ENCODE results near the gene PRKAB1.
"Not testable (repeated sequence)": the region's sequence is repeated elsewhere in the genome, so short reads cannot be mapped to it uniquely, and the experiment has no call there.

PRKAB1 gene, protein sequence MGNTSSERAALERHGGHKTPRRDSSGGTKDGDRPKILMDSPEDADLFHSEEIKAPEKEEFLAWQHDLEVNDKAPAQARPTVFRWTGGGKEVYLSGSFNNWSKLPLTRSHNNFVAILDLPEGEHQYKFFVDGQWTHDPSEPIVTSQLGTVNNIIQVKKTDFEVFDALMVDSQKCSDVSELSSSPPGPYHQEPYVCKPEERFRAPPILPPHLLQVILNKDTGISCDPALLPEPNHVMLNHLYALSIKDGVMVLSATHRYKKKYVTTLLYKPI

DNA sequence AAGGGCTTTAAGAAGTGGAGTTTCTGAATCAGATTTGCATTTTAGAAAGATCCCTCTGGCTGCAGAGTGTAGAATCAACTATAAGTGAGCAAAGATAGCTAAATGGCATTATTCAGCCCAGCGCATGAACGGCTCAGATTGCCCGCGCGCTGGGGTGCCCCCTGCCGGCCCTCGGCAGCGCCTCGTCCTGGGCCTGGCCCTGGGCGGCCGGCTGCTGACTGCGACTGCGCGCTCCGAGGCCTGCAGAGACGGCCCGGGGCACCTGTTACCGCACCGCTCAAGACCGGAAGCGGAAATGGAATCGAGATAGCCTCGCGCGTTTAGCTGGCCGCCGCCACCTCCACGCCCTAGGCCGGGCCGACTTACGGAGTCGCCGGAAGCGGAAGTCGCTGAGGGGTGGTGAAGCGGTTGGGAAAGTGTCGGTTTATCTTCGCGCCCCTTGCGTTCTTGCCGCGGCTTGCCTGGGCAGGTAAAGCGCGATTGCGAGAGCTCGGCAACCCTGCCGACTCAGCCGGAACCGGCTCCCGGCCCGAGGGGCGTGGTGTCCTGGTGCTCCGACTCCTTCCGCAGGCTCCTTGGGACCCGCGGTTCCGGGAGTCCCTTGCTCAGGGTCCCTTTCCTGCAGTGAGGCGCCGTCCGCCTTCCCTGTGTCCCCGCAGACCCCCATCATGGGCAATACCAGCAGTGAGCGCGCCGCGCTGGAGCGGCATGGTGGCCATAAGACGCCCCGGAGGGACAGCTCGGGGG lies at the start of gene PRKAB1:
Gene PRKAB1 (plus strand): TSS at position 557 of the 747 bp plus-strand sequence. CDS start 112 bp downstream, at position 669.
- DNase-seq (ENCODE audit: low spot score) = peak; percentile 97

DNA sequence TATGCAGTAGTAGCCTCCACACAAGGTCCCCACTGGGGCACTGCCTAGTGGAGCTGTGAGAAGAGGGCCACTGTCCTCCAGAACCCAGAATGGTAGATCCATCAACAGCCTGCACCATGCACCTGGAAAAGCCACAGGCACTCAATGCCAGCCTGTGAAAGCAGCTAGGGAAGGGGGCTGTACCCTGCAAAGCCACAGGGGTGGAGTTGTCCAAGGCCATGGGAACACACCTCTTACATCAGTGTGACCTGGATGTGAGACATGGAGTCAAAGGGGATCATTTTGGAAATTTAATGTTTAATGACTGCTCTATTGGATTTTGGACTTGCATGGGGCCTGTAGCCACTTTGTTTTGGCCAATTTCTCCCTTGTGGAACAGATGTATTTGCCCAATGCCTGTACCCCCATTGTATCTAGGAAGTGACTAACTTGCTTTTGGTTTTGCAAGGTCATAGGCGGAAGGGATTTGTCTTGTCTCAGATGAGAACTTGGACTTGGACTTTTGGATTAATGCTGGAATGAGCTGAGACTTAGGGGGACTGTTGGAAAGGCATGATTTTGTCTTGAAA lies 49.5 kb upstream of the PRKAB1 start:
- DNase-seq (ENCODE audit: low spot score) = not testable (repeated sequence)

DNA sequence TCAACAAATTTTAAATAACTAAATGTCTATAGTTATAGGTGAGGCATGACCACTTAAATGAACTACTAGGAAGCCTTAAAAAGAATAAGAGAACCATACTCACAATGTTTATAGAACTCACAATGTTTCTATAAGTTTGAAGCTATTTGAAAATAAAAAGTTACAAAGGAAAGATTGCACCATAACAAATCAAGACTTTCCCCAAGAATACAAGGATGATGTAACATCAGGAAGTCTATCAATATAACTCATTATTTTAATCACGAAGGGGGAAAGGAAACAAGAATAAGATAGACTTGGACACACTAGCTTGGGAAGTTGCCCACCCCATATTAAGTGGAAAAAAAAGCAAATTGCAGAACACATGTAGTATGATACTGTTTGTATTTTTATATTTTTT lies 47.4 kb upstream of the PRKAB1 start:
- DNase-seq (ENCODE audit: low spot score) = no peak

DNA sequence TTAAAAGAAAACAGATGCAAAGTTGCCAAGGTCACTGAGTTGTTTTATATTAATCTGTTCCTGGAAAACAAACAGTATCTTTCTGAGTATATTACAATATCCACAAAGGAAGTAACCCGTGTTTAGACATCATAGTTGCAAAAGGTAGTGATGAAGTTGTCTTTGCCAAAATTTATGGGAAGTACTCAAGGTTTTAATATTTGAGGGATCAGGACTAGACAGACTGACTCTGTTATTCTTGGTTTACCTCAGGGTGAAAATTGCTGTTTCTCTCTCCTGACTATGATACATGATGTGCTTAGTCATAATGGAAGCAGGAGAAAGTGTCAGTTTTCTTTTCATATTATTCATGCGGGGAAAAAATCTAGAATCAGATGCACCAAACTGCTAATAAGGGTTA lies 46.1 kb upstream of the PRKAB1 start:
- DNase-seq (ENCODE audit: low spot score) = no peak

DNA sequence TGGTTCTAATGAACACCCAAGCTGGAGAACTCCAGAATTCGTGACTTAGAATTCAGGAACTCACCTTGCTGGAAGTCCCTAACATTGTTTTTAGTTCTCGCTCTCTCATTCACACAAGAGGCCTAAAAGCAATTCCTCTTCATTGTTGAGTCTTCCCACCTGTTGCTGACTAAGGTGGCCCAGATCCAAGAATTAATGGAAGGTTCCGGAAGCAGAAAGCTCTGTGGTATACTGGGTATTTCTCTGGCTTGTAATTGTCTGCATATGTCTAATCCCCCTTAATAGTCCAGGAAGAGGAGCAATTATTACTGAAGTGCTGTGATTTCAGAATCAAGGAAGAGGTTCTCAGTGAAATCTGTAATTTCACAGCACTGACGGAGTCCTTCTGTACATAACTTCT lies 43.0 kb upstream of the PRKAB1 start:
- DNase-seq (ENCODE audit: low spot score) = no peak

DNA sequence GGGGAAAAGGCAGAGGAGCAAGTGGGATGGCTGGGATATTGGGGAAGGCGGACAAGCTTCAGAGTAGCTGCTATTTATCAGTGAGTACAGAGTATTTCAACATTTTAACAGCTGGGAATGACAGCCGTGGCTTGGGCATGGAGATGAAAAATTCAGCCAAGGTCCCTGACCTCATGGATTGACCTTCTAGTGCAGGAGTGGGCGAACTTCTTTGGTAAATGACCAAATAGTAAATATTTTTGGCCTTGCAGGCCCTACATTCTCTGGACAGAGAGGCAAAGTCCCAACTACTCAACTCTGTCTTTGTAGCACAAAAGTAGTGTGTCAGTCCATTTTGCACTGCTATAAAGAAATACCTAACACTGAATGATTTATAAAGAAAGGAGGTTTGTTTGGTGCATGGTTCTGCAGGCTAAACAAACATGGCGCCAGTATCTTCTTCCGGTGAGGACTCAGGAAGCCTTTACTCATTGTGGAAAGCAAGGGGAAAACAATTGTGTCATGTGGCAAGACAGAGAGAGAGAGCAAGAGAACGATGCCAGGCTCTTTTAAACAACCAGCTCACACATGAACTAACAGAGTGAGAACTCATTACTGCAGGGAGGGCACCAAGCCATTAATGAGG lies 40.8 kb upstream of the PRKAB1 start:
- DNase-seq (ENCODE audit: low spot score) = no peak

DNA sequence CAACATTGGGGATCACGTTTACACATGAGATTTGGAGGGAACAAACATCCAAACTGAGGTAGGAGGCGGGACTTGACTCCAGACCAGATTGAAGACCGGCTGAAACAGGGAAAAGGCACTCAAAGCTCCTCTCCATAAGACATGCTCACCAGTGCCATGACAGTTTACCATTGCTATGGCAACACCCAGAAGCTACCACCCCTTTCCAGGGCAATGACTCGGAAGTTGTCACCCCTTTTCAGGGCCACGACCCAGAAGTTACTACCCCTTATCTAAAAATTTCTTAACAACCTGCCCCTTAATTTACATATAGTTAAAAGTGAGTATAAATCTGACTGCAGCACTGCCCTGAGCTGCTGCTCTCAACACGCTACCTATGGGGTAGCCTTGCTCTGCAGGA lies 40.2 kb upstream of the PRKAB1 start:
- no peak for DNase-seq (ENCODE audit: low spot score)

DNA sequence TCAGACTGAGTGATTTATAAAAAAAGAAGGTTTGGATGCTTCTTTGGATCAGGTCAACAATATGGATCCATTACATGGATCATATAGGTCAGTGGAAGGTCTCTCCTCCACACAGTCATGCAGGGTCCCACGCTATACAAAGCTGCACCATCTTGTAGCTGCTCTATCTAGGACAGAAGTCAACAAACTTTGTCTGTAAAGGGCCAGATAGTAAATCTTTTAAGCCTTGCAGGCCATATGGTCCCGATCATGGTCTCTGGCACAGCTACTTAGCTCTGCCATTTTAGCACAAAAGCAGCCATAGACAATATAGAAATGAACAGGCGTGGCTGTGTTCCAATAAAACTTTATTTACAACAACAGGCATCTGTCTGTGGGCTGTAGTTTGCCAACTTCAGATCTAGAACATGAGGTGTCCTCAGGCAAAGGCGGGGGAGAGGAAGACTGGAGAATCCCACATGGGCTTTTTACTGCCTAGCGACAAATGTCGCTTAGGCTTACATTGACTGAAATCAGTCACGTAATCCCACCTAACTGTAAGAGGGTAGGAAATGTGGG lies 37.6 kb upstream of the PRKAB1 start:
- no peak for DNase-seq (ENCODE audit: low spot score)

DNA sequence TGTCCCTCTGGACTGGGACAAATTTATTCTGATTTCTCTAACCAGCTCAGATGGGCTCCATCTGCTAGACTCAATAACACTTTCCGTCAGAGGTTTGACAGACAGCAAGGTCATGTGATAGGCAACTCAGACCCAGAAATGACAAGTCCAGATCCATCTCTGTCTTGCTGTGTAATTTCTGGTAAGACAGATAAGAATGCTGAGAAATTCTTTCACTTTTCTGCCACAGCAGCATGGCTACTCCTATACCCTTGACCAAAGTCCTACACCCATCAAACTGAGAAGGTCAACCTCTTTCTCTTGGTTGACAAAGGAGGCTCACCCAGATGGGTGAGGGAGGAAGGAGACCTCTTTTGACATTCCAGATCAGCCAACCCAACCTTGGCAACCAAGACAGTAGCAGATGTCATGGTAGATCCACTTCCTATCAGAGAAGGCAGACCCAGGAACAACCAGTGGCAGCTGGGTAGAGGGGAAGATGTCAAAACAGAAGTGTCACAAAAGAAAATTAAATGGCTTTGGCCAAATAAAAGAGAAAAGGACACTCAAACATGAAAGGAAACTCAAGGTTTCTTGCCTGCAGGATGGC lies 36.9 kb upstream of the PRKAB1 start:
- no peak for DNase-seq (ENCODE audit: low spot score)

DNA sequence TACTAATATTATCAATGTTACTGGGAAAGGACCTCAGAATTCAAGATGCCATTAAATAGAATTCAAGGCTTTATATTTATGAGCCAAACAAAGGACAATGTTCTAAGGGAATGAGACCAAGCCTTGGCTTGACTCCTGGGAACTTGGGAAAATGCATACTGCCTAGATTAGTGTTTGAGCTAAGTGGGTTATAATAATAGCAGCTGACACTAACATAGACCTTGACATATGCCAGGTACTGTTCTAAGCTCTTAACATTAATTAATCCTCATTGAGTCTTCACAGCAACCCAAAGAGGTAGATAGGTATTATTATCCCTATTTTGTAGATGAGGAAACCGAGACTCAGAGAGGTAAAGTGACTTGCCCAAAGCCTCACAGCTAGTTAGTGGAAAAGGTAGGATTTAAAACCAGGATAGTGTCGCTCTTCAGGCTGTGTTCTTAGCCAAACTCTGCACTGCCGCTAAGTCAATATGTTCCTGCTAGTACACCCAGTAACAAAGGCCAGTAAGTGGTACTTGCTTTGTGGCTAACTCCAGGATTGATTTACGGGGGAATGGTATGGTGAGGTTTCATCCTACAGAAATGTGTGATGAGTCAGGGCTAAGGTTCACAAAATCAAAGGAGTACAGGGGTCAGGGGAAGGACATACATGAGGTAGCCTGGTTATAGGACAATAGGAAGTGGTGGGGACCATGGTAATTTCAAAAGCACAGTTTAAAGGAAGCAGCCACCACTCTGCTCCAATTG lies 35.8 kb upstream of the PRKAB1 start:
- peak; percentile 83 for DNase-seq (ENCODE audit: low spot score)

DNA sequence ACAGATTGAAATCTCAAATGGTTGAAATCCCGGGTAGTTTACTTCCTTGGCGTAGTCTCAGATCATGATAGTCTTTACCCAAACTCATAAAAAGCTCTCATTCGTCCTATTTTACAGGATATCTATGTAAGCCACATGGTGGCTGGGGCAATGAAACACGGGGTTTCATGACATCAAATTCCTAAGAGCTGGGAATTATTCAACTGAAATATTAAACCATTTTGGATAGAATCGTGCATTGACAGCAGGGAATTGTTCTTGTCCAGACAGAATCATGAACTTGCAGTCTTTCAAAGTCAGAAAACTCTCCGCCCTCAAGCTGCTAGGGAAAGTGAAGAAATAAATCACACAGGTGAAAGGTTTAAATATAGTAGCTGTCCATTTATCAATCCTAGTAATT lies 33.2 kb upstream of the PRKAB1 start:
- no peak for DNase-seq (ENCODE audit: low spot score)

DNA sequence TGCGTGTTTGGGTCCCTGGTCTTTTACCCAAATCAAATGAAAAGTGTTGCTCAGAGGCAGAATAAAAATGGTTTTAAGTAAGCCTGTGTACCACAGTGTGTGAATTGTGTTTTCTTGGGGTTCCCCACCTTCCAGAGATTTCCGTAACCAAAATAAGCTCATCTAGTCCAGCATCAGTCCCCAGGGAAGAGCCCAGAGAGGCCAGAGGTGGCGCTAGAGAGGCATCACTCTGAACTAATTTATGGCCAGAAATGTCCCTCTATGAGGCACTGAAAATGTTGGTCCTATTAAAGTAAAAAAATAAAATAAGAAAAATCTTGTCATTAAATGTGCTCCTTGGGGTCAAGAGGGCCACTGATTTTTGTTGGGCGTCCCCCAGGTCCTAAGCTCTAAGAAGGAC lies 24.9 kb upstream of the PRKAB1 start:
- no peak for DNase-seq (ENCODE audit: low spot score)

DNA sequence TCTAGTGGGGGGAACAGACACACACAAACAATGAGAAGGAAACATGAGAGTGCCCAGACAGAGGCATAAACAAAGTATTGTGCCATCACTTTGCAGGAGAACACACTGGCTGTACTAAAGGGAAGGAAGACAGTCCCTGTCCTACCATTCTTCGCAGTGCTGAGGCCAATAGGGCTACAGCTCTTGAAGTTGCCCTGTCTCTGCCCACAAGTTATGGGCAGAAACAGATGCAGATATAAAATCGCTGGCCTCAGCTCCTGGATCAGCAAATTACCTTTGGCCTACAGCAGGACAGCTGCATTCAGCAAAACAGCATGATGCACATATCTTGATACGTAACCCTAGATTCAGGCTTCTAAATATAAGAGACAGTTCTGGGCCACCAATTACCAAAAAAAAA lies 23.0 kb upstream of the PRKAB1 start:
- no peak for DNase-seq (ENCODE audit: low spot score)

DNA sequence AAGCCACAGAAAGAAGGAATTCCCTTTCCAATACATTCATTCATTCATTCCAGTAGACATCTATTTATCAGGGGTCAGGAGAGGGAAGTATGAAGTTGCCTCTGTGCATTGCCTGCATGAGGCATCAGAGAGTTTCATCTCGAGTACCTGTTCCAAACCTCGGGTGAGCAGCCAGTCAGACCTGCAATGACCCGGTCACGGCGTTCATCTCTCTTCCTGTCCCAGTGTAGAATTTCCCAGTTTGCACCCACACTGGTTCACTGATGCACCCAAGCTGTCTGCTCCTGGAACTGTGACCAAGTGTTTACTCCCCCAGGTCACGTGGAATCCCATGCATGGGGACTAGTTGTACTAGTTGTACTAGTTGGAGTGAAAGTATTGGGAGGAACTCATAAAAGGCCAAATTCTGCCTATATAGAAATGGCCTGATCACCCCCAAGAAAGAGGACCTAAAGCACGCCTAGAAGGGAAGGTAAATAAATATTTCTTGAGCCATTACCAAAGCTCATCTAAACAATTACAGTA lies 22.3 kb upstream of the PRKAB1 start:
- DNase-seq (ENCODE audit: low spot score) = no peak

DNA sequence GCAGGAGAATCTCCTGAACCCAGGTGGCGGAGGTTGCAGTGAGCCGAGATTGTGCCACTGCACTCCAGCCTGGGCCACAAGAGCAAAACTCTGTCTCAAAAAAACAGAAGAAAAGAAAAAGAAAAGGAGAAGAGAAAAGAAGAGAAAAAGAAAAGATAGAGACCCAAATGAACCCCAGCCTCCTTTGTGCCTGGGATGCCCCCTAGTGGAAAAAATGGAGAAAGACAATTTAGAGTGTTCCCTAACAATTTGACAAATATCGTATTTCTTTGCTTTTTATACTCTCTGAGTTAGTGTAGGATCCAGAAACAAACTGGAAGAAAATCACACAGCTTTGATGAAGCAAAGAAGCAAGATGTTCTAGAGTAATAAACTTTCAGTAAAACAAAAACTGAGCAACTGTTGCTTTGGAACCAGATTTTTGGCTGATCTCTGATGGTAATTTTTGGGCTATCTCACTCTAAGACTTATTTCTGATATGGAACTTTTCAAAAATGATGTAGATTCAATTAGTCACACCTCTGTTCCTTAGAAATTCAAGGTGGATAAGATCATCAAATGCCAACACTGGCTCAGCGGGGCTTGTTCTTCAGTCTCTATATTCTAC lies 18.6 kb upstream of the PRKAB1 start:
- DNase-seq (ENCODE audit: low spot score) = no peak

DNA sequence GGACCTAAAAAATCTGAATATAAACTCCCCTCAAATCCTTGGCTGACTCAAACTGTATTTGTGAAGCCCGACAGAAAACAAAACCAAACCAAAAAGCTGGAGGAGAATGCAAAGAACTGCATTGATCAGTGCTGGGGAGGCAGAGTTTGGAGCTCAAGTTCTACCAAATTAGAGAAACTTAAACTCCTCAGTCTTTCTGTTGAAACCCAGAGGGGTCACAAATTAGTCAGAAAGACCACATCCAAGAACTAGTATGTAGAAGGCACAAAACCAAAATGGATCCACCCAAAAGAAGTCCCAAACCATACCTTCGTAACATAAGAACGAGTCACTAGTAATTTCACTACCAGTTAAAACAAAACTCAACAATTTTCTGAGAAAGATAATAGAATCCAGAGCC lies 15.3 kb upstream of the PRKAB1 start:
- no peak for DNase-seq (ENCODE audit: low spot score)

DNA sequence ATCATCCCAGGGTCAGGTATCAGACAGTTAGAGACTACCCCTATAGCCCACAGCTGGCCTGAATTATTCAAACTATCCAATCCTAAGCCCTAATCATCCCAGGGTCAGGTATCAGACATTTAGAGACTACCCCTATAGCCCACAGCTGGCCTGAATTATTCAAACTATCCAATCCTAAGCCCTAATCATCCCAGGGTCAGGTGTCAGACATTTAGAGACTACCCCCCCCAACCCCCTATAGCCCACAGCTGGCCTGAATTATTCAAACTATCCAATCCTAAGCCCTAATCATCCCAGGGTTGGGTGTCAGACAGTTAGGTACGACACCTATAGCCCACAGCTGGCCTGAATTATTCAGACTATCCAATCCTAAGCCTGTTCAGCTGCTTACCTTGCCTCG lies 10.9 kb upstream of the PRKAB1 start:
- DNase-seq (ENCODE audit: low spot score) = not testable (repeated sequence)

DNA sequence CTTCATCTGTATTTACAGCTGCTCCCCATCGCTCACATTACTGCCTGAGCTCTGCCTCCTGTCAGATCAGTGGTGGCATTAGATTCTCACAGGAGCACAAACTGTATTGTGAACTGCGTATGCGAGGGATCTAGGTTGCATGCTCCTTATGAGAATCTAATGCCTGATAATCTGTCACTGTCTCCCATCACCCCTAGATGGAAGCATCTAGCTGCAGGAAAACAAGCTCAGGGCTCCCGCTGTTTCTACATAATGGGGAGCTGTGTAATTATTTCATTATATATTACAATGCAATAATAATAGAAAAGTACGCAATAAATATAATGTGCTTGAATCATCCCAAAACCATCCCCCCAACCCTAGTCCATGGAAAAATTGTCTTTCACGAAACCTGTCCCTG lies 9.8 kb upstream of the PRKAB1 start:
- not testable (repeated sequence) for DNase-seq (ENCODE audit: low spot score)

DNA sequence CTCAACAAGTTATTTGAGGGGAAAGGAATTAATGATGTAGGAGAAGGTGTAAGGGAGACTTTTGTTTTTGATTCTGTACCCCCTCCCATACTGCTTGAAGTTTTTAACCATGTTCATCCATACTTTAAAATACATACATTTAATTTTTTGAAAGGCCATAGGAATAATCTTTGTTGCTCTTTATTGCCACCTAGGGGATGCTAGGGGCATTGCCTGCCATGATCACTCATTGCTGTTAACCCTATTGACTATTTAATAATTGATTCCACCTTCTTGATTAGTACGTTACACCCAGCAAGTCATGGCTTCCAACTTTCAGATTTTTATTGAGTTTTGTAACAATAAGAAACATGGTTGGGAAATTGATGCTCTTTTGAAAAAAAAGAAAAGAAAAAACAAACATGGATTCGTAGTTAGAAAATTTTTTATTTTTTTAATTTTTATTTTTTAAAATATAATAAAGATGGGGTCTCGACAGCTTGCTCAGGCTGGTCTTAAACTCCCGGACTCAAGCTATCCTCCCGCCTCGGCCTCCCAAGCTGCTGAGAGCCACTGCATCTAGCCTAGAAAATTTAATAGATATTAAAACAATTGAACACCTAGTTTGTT lies 8.5 kb upstream of the PRKAB1 start:
- DNase-seq (ENCODE audit: low spot score) = peak; percentile 48

DNA sequence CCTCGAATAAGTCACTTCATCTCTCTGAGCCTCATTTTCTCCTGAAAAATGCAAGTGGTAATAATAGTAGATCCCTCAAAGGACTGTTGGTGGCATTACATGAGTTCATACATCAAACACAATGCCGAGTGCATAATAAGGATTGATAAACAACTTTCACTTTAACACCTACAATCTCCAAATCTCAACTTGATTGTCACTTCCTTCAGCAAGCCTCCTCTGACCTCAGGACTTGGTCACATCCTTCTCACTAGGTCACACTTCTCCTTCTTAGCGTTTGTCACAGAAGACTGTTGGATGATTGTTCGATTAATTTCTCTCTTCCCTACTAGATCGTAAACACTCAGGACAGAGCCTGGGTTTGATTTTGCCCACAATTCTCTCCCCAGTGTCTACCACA lies 7.9 kb upstream of the PRKAB1 start:
- DNase-seq (ENCODE audit: low spot score) = no peak
